Testis (tissue), 2 donors: ENCODE results near the gene MRGPRE.

Source experiments
- CTCF ChIP-seq, 3 experiments: fragments of 450-650 bp in 2 of 3; fragments of 200-600 bp in 1 of 3; sonication (generic) in 1 of 3; IDR thresholded peaks; one replicate each; pipeline ENCODE4 v1.5.1; 2016 to 2019; ENCODE audit warnings: antibody characterized with exemption in 3 of 3, mild to moderate bottlenecking in 2 of 3, moderate library complexity in 1 of 3
- POLR2A ChIP-seq: fragments of 450-650 bp; IDR thresholded peaks from one replicate; pipeline ENCODE4 v1.6.1; 2017; ENCODE audit warnings: antibody characterized with exemption, mild to moderate bottlenecking, moderate library complexity

GRCh38 chr11:3200388-3201111 is 31.7 kb downstream of the MRGPRE start:
- TF ChIP-seq CTCF (IDR thresholded peaks at IDR 0.05), result no peak
- no peak for TF ChIP-seq POLR2A
